Activated CD4-positive, alpha-beta T cell treated with anti-CD3 and anti-CD28 coated beads, Interleukin-2, amount 50 U/mL, for 4 hours (primary cell): Measurements from ENCODE around the gene SERPINE1.

Experiments
- DNase-seq, 2 experiments: peaks; one replicate each; pipeline ENCODE4 v3.0.0-alpha.2; 2020

SERPINE1 gene

GRCh38 chr7:101159696-101160674 is 33.1 kb downstream of the SERPINE1 start:
- DNase-seq = no peak

- no peak for DNase-seq
These were observed 34.0 kb downstream of the SERPINE1 start for GRCh38 chr7:101160910-101161309.

- DNase-seq = no peak
These were observed 35.0 kb downstream of the SERPINE1 start for GRCh38 chr7:101161692-101162471.

- DNase-seq = no peak
These were observed 35.8 kb downstream of the SERPINE1 start for GRCh38 chr7:101162551-101163278.

GRCh38 chr7:101163279-101164070 is 36.6 kb downstream of the SERPINE1 start:
- DNase-seq = peak; percentile 35 to 42

- DNase-seq = no peak
These were observed 37.4 kb downstream of the SERPINE1 start for GRCh38 chr7:101164071-101164840.

GRCh38 chr7:101165075-101165957 is 38.4 kb downstream of the SERPINE1 start, which contains the start of gene VGF:
Gene VGF, minus strand, starts transcription at chr7:101165569. Its CDS starts 726 bp downstream, at chr7:101164843.
- peak; percentile 89 to 90 for DNase-seq

- DNase-seq = no peak
These were observed 39.2 kb downstream of the SERPINE1 start for GRCh38 chr7:101165958-101166647.

- DNase-seq = no peak
These were observed 39.7 kb downstream of the SERPINE1 start for GRCh38 chr7:101166648-101166908.

- no peak for DNase-seq
These were observed 40.2 kb downstream of the SERPINE1 start for GRCh38 chr7:101166909-101167644.

- no peak for DNase-seq
These were observed 40.9 kb downstream of the SERPINE1 start for GRCh38 chr7:101167645-101168411.

- DNase-seq = no peak
These were observed 41.6 kb downstream of the SERPINE1 start for GRCh38 chr7:101168412-101169049.

GRCh38 chr7:101169110-101169837 is 42.4 kb downstream of the SERPINE1 start:
- no peak for DNase-seq

GRCh38 chr7:101169838-101170551 is 43.1 kb downstream of the SERPINE1 start:
- peak; percentile 79 to 82 for DNase-seq

GRCh38 chr7:101170617-101171441 is 43.9 kb downstream of the SERPINE1 start:
- no peak for DNase-seq
